Naive thymus-derived CD8-positive, alpha-beta T cell (primary cell): ENCODE data around the gene WSB1. TPM values are rescaled to one million over a fixed set of nuclear protein-coding genes. Genes with fewer than 3 reads are reported as not detected.
"Not testable (repeated sequence)": the region's sequence is repeated elsewhere in the genome, so short reads cannot be mapped to it uniquely, and the experiment has no call there.

Experiments used
- ATAC-seq, 2 donors: fragments of 150-1000 bp; cut with Tn5 transposase in 1 of 2; sonication (Bioruptor Pico), chemical (Tn5 transposase) in 1 of 2; 1 replicate in 1 of 2; 2 replicates in 1 of 2; pipeline ENCODE4 v1.10.0; 2021; ENCODE audit warnings: mild to moderate bottlenecking in 2 of 2, moderate library complexity in 2 of 2
- POLR2A ChIA-PET: fragments of 350-600 bp; sonication (Branson Sonifier 250); formaldehyde crosslinking; loops from one replicate; lab custom pipeline; 2021; ENCODE audit warnings: antibody characterized with exemption; lab: Charles Lee
- DNase-seq, 10 donors: peaks; one replicate each; pipeline versions ENCODE4 v3.0.0 to v3.0.0-alpha.2; 2020 to 2022
- H3K27ac Mint-ChIP-seq, 10 donors: one replicate each; pipeline ENCODE4 v1.8.0; 2020 to 2022; ENCODE audit warnings: mild to moderate bottlenecking in 10 of 10, mixed read lengths in 10 of 10, moderate library complexity in 4 of 10, inconsistent platforms in 1 of 10
- H3K27me3 Mint-ChIP-seq, 5 donors: one replicate each; pipeline ENCODE4 v1.8.0; 2021 to 2022; ENCODE audit warnings: mixed read lengths in 5 of 5
- H3K36me3 Mint-ChIP-seq, 3 donors: one replicate each; pipeline ENCODE4 v1.8.0; 2020 to 2022; ENCODE audit warnings: mixed read lengths in 3 of 3, mild to moderate bottlenecking in 2 of 3, inconsistent platforms in 1 of 3
- H3K4me1 Mint-ChIP-seq, 4 donors: one replicate each; pipeline ENCODE4 v1.8.0; 2021 to 2022; ENCODE audit warnings: mixed read lengths in 4 of 4
- H3K4me3 Mint-ChIP-seq, 10 donors: one replicate each; pipeline ENCODE4 v1.8.0; 2020 to 2022; ENCODE audit warnings: mild to moderate bottlenecking in 10 of 10, mixed read lengths in 10 of 10, moderate library complexity in 6 of 10, inconsistent platforms in 1 of 10
- H3K9me3 Mint-ChIP-seq, 9 donors: one replicate each; pipeline ENCODE4 v1.8.0; 2020 to 2022; ENCODE audit warnings: mixed read lengths in 9 of 9, mild to moderate bottlenecking in 3 of 9, inconsistent platforms in 1 of 9, moderate library complexity in 1 of 9
- polyA plus RNA-seq, 3 donors: library from polyadenylated mRNA; unstranded; fragments of 300-500 nt; fragmentation: Illumina TruSeq; gene quantifications; one replicate each; pipeline ENCODE4 v1.2.3, GENCODE V29; 2021
- total RNA-seq, 8 experiments: library from RNA in 2 of 8; stranded (reverse) in 2 of 8; gene quantifications; one replicate each; pipeline ENCODE4 v1.2.3 and lab custom pipeline; 2021 to 2026

Gene WSB1, protein sequence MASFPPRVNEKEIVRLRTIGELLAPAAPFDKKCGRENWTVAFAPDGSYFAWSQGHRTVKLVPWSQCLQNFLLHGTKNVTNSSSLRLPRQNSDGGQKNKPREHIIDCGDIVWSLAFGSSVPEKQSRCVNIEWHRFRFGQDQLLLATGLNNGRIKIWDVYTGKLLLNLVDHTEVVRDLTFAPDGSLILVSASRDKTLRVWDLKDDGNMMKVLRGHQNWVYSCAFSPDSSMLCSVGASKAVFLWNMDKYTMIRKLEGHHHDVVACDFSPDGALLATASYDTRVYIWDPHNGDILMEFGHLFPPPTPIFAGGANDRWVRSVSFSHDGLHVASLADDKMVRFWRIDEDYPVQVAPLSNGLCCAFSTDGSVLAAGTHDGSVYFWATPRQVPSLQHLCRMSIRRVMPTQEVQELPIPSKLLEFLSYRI
- total RNA-seq (100 to 1,000 TPM; 154 to 159 TPM), polyA plus RNA-seq (100 to 1,000 TPM; 128 to 186 (median 132) TPM), total RNA-seq (lab: John Stamatoyannopoulos, UW) (85.8 to 416 (median 198) reads per million in 6 experiments)

DNA sequence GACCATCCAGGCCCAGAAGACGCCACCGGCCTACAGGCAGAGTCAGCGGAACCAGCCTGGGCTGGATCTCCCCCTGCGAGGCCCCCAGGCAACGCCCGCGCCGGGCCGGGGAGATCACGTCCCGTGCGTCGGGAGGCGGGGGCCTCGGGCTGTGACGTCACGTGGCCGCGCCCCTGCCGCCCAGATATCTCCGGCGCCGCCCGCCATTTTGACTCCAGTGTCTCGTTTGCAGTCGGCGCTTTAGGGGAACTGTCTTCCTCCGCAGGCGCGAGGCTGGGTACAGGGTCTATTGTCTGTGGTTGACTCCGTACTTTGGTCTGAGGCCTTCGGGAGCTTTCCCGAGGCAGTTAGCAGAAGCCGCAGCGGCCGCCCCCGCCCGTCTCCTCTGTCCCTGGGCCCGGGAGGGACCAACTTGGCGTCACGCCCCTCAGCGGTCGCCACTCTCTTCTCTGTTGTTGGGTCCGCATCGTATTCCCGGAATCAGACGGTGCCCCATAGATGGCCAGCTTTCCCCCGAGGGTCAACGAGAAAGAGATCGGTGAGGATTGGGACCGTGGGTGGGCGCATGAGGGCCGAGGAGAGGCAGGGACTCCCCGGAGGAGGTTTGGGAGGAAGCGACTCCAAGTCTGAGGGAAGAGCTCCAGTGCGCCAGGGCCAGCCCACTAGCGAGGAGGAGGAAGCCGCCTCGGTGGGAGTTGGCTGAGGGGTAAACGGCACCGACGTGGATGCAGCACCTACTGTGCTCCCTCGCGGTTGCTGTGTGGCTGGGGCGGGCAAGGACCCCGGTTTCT lies at the start of gene WSB1:
Gene WSB1, plus strand, starts transcription at position 217 of the 791 bp plus-strand sequence. Its CDS starts 282 bp downstream, at position 499.
- H3K27ac Mint-ChIP-seq: peak within 1 kb of the TSS; percentile 93 to 100 (median 99)
- H3K9me3 Mint-ChIP-seq: no peaks in the 10 kb centered on the region
- peaks cover 13 to 58% (median 46%) of the 10 kb centered on the region in 4 donors for H3K4me1 Mint-ChIP-seq
- peak within 1 kb of the TSS; percentile 96 to 100 (median 99) for H3K4me3 Mint-ChIP-seq
- DNase-seq (peak; percentile 86 to 95 (median 93)), ATAC-seq (peak; percentile 85 to 88)
- no peaks in the 10 kb centered on the region for H3K27me3 Mint-ChIP-seq
- H3K36me3 Mint-ChIP-seq: peaks cover 0 to 5% (median 0%) of the 10 kb centered on the region in 3 donors
- POLR2A ChIA-PET: interaction anchor here (0.5 to 3.0 kb wide), 26 partner anchors 10 to 513 kb away, joined by 3 to 30 read pairs (median 3); partner anchors contain the start of genes KSR1 and LGALS9

DNA sequence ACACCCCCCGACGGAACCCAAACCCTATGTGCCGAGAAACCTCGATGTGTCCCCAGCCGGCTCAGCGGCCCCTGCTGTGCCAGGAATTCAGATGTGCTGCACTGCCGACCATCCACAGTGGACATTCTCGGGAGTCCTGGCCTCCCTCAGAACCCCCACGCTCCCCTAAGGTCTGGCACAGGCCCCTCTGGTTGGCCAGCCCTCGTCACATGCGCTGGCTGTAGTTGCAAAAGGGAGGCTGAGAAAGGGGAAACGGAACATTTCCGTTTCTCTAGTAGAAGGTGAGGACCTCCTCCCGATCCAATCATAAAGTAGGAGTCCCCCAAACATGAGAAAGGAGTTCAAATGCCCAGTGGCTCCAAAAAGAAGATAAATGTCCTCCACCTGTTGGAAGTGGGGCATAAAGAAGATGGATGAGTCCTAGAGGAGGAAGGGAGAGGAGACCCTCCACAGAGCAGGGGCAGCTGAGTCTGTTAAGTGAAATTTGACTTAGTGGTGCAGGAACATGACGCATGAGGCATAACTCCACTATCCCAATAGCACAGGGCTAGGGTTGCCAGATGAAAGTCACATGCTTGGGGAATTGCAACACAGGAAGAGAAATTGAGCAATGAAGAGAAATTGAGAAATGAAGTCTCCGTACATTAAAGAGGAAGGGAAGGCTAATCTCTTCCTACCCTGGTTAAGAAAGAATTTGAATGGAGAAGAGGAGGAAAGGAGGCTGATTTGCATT lies 49.3 kb upstream of the WSB1 start:
- POLR2A ChIA-PET: no interaction called here
- H3K27ac Mint-ChIP-seq: peak overlapping the region in 3 of 10 donors; percentile 5 to 65 (median 10)
- DNase-seq (no peak), ATAC-seq (no peak)
- H3K36me3 Mint-ChIP-seq: no peaks in the 10 kb centered on the region
- H3K27me3 Mint-ChIP-seq: peaks cover 0 to 23% (median 10%) of the 10 kb centered on the region in 5 donors
- no peaks in the 10 kb centered on the region for H3K9me3 Mint-ChIP-seq
- peaks cover 0 to 19% (median 4%) of the 10 kb centered on the region in 4 donors for H3K4me1 Mint-ChIP-seq
- H3K4me3 Mint-ChIP-seq: peak overlapping the region in 1 of 10 donors; percentile 5

DNA sequence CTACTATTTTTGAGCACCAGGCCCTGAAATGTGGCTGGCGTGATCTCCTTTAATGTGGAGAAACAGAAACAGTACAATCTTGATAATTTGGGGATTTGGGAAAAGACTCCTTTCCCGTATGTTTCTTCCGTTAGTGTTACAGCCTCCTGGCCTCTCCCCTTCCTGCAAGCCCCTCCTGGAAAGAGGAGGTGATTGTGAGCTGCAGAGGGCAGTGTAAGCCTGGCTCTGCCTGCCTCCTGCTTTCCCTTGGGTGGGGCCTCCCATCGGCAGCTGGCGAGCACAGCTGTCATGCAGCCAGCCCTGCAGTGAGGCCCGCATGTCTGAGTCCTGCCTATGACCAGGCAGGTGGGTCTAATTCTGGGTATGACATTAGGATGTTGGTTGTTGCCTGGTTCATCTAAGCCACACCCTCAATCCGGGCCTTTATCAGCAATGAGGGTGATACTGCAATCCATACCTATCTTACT lies 48.7 kb upstream of the WSB1 start:
- H3K27ac Mint-ChIP-seq: peak overlapping the region in 2 of 10 donors; percentile 10 to 17
- H3K4me3 Mint-ChIP-seq: no peak overlapping the region
- H3K36me3 Mint-ChIP-seq: no peaks in the 10 kb centered on the region
- DNase-seq: peak; percentile 7 to 64 (median 27)
- peaks cover 0 to 23% (median 10%) of the 10 kb centered on the region in 5 donors for H3K27me3 Mint-ChIP-seq
- peak; percentile 65 to 90 for ATAC-seq
- POLR2A ChIA-PET: no interaction called here
- no peaks in the 10 kb centered on the region for H3K9me3 Mint-ChIP-seq
- peaks cover 0 to 19% (median 4%) of the 10 kb centered on the region in 4 donors for H3K4me1 Mint-ChIP-seq

DNA sequence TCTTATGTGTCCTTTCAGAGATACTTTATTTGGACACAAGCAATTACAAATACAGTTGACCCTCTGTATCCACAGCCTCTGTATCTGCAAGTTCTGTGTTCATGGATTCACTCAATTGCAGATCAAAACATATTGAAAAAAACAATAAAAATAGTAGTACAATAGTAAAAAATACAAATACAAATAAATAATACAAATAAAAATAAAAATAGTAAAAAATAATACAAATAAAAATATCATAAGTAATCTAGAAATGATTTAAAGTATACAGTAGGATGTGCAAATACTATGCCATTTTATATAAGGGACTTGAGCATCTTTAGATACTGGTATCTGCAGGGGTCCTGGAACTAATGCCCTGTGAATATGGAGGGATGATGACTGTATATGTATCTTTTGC lies 47.4 kb upstream of the WSB1 start:
- Mint-ChIP-seq H3K4me1 (peaks cover 0 to 19% (median 4%) of the 10 kb centered on the region in 4 donors), H3K27ac (no peak overlapping the region), H3K36me3 (no peaks in the 10 kb centered on the region), H3K27me3 (peaks cover 0 to 34% (median 13%) of the 10 kb centered on the region in 5 donors), H3K9me3 (no peaks in the 10 kb centered on the region), H3K4me3 (no peak overlapping the region)
- no peak for ATAC-seq
- DNase-seq: no peak
- POLR2A ChIA-PET: no interaction called here

DNA sequence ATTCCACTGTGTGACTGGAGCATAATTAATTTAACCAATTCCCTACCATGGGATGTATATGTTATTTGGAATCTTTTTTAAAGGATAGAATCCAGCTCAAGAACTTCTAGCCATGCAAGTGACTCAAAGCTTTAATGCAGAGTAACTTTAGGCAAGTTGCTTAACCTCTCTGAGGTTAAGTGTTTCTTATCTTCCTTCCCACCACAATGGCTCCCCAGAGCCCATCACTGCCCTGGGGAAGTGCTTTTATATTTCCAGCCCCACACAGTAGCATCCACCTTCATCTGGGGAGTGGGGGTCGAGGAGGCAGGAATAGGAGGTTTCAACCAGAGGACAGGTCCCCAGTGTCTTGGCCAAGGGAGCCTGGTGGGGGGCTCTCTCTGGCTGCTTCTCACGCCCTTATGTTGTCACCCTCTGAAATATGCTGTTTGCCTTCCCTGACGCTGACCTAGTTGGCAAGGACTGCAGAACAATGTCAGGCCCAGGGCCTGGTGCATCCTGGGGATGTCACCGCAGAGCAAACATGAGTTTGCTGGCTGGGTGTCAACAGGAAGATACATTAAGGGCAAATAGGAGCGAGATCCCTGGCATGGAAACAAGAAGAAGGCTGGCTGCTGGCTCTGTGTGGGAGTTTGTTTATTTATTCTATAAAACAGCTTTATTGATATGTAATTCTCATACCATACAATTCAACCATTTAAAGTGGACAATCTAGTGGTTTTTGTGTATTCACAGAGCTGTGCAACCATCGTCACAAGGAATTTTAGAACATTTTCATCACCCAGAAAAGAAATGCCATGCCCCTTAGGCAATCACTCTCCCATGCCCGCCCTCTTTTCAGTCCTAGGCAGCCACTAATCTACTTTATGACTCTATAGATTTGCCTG lies 46.6 kb upstream of the WSB1 start:
- no peak for DNase-seq
- Mint-ChIP-seq H3K36me3 (no peaks in the 10 kb centered on the region), H3K4me1 (peaks cover 0 to 18% (median 4%) of the 10 kb centered on the region in 4 donors), H3K27ac (no peak overlapping the region), H3K9me3 (no peaks in the 10 kb centered on the region), H3K27me3 (peaks cover 0 to 34% (median 15%) of the 10 kb centered on the region in 5 donors), H3K4me3 (no peak overlapping the region)
- no peak for ATAC-seq
- POLR2A ChIA-PET: no interaction called here

GRCh38 chr17:27247958-27248342 lies 46.0 kb upstream of the WSB1 start:
- H3K36me3 Mint-ChIP-seq: no peaks in the 10 kb centered on the region
- POLR2A ChIA-PET: no interaction called here
- H3K27me3 Mint-ChIP-seq: peaks cover 0 to 28% (median 14%) of the 10 kb centered on the region in 5 donors
- no peaks in the 10 kb centered on the region for H3K9me3 Mint-ChIP-seq
- ATAC-seq: no peak
- H3K4me3 Mint-ChIP-seq: no peak overlapping the region
- no peak for DNase-seq
- H3K27ac Mint-ChIP-seq: no peak overlapping the region
- peaks cover 0 to 18% (median 4%) of the 10 kb centered on the region in 4 donors for H3K4me1 Mint-ChIP-seq

DNA sequence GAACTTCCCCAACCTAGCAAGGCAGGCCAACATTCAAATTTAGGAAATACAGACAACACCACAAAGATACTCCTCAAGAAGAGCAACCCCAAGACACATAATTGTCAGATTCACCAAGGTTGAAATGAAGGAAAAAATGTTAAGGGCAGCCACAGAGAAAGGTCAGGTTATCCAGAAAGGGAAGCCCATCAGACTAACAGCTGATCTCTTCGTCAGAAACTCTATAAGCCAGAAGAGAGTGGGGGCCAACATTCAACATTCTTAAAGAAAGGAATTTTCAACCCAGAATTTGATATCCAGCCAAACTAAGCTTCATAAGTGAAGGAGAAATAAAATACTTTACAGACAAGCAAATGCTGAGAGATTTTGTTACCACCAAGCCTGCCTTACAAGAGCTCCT lies 43.1 kb upstream of the WSB1 start:
- H3K4me3 Mint-ChIP-seq, H3K36me3 Mint-ChIP-seq, DNase-seq, H3K9me3 Mint-ChIP-seq, ATAC-seq, H3K27ac Mint-ChIP-seq, H3K4me1 Mint-ChIP-seq, POLR2A ChIA-PET: not testable (repeated sequence)
- peaks cover 0 to 19% (median 13%) of the 10 kb centered on the region in 5 donors for H3K27me3 Mint-ChIP-seq

- DNase-seq, ATAC-seq, POLR2A ChIA-PET, H3K36me3 Mint-ChIP-seq, H3K9me3 Mint-ChIP-seq, H3K4me1 Mint-ChIP-seq, H3K4me3 Mint-ChIP-seq, H3K27ac Mint-ChIP-seq: not testable (repeated sequence)
- peaks cover 0 to 16% (median 8%) of the 10 kb centered on the region in 5 donors for H3K27me3 Mint-ChIP-seq
These were observed 39.1 kb upstream of the WSB1 start for GRCh38 chr17:27254802-27255201.

GRCh38 chr17:27256225-27257030 lies 37.5 kb upstream of the WSB1 start:
- H3K36me3 Mint-ChIP-seq: no peaks in the 10 kb centered on the region
- H3K4me3 Mint-ChIP-seq: no peak overlapping the region
- no peak for DNase-seq
- no peaks in the 10 kb centered on the region for H3K9me3 Mint-ChIP-seq
- POLR2A ChIA-PET: no interaction called here
- peaks cover 0 to 5% (median 2%) of the 10 kb centered on the region in 5 donors for H3K27me3 Mint-ChIP-seq
- H3K4me1 Mint-ChIP-seq: peaks cover 0 to 2% (median 0%) of the 10 kb centered on the region in 4 donors
- no peak for ATAC-seq
- H3K27ac Mint-ChIP-seq: no peak overlapping the region

DNA sequence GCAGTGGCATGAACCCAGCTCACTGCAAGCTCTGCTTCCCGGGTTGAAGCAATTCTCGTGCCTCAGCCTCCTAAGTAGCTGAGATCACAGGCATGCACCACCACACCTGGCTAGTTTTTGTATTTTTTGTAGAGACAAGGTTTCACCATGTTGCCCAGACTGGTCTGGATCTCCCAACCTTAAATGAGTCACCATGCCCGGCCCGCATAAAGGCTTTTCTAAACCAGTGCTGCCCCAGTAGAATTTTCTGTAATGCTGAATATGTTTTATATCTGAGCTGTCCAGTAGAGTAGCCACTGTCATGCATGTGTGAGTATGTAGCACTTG lies 36.9 kb upstream of the WSB1 start:
- Mint-ChIP-seq H3K4me1 (peaks cover 0 to 2% (median 0%) of the 10 kb centered on the region in 4 donors), H3K4me3 (no peak overlapping the region), H3K27me3 (peaks cover 0 to 3% (median 2%) of the 10 kb centered on the region in 5 donors), H3K9me3 (no peaks in the 10 kb centered on the region), H3K36me3 (no peaks in the 10 kb centered on the region), H3K27ac (no peak overlapping the region)
- DNase-seq (no peak), ATAC-seq (no peak)
- POLR2A ChIA-PET: no interaction called here

DNA sequence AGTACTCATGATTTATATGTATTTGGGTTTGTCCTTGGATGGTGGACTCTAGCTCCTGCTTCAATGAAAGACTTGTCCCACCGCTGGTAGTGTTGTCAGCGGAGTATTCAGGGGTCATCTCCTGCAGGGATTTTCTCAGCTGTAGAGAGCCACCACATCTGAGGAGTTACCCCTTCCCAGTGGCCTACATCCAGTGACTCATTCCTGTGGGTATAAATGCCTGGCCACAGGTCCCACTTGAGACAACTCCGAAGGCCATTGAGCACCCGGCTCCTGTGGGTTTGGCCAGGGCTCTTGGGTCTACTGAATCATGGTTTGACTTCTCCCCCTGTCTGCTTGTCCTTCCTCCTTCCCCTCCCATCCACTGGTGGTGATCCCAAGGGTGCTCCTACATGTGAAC lies 34.6 kb upstream of the WSB1 start:
- no peak overlapping the region for H3K4me3 Mint-ChIP-seq
- no peaks in the 10 kb centered on the region for H3K36me3 Mint-ChIP-seq
- H3K4me1 Mint-ChIP-seq: peaks cover 0 to 2% (median 0%) of the 10 kb centered on the region in 4 donors
- POLR2A ChIA-PET: no interaction called here
- DNase-seq (no peak), ATAC-seq (no peak)
- no peak overlapping the region for H3K27ac Mint-ChIP-seq
- no peaks in the 10 kb centered on the region for H3K9me3 Mint-ChIP-seq
- peaks cover 0 to 2% (median 0%) of the 10 kb centered on the region in 5 donors for H3K27me3 Mint-ChIP-seq
